Activated T-cell treated with anti-CD3 and anti-CD28 coated beads, Interleukin-2, amount 50 U/mL, for 24 hours (primary cell): Measurements from ENCODE around the gene NDFIP2.
"Not testable (repeated sequence)": the region's sequence is repeated elsewhere in the genome, so short reads cannot be mapped to it uniquely, and the experiment has no call there.

Experiments
- DNase-seq: peaks from one replicate; pipeline ENCODE4 v3.0.0-alpha.2; 2020
- H3K27ac Mint-ChIP-seq: 2 replicates; pipeline ENCODE4 v1.8.0; 2020; ENCODE audit warnings: mild to moderate bottlenecking, mixed read lengths
- H3K27me3 Mint-ChIP-seq: 2 replicates; pipeline ENCODE4 v1.8.0; 2020; ENCODE audit warnings: mixed read lengths
- H3K36me3 Mint-ChIP-seq: 2 replicates; pipeline ENCODE4 v1.8.0; 2020; ENCODE audit warnings: low read depth, mixed read lengths
- H3K4me1 Mint-ChIP-seq: 2 replicates; pipeline ENCODE4 v1.8.0; 2020; ENCODE audit warnings: low read depth, mixed read lengths
- H3K4me3 Mint-ChIP-seq: 2 replicates; pipeline ENCODE4 v1.8.0; 2020; ENCODE audit warnings: mild to moderate bottlenecking, moderate library complexity, mixed read lengths
- H3K9me3 Mint-ChIP-seq: 2 replicates; pipeline ENCODE4 v1.8.0; 2020; ENCODE audit warnings: mixed read lengths

The NDFIP2 gene

DNA sequence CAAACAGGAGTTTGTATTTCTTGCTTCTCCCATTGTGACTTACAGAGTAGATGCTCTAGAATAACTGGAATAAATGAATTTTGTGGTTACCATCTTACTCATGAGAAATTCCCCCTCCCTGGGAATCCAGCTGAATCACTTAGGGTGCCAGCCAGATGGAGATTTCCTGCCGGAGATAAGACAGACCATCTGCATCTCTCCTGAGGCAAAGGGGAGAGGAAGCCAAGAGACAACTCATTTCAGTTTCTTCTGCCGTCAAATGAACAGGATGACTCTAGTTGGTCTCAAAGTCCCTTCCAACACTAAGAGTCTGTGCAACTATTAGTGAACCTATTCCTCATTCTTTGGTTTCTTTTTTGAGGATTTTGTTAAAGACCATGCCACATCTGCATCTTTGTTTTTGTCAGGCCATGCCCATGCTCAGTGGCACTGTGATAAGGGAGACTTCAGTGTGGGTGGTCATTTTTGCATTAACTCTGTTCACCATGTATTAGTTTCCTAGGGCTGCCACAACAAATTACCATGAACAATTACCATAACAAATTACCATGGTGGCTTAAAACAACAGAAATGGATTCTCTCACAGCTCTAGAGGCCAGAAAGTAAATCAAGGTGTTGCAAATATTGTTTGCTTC is 112.8 kb downstream of the NDFIP2 start:
- Mint-ChIP-seq H3K9me3 (no peaks in the 10 kb centered on the region), H3K36me3 (no peaks in the 10 kb centered on the region), H3K27ac (no peak overlapping the region), H3K4me1 (no peaks in the 10 kb centered on the region), H3K4me3 (no peak overlapping the region), H3K27me3 (peaks cover 3% of the 10 kb centered on the region)
- no peak for DNase-seq

DNA sequence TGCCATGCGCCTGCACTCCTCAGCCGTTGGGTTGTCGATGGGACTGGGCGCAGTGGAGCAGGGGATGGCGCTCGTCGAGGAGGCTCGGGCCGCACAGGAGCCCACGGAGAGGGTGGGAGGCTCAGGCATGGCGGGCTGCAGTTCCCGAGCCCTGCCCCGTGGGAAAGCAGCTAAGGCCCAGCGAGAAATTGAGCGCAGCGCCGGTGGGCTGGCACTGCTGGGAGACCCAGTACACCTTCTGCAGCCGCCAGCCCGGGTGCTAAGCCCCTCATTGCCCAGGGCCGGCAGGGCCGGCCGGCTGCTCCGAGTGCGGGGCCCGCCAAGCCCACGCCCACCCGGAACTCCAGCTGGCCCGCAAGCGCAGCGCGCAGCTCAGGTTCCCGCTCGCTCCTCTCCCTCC is 119.2 kb downstream of the NDFIP2 start:
- not testable (repeated sequence) for H3K36me3 Mint-ChIP-seq, H3K4me1 Mint-ChIP-seq, H3K27ac Mint-ChIP-seq, DNase-seq, H3K27me3 Mint-ChIP-seq, H3K4me3 Mint-ChIP-seq, H3K9me3 Mint-ChIP-seq

- no peak for DNase-seq
- Mint-ChIP-seq H3K9me3 (no peaks in the 10 kb centered on the region), H3K4me1 (no peaks in the 10 kb centered on the region), H3K27me3 (peaks cover 8% of the 10 kb centered on the region), H3K36me3 (no peaks in the 10 kb centered on the region), H3K4me3 (no peak overlapping the region), H3K27ac (no peak overlapping the region)
These were observed 122.0 kb downstream of the NDFIP2 start for GRCh38 chr13:79602936-79603335.

DNA sequence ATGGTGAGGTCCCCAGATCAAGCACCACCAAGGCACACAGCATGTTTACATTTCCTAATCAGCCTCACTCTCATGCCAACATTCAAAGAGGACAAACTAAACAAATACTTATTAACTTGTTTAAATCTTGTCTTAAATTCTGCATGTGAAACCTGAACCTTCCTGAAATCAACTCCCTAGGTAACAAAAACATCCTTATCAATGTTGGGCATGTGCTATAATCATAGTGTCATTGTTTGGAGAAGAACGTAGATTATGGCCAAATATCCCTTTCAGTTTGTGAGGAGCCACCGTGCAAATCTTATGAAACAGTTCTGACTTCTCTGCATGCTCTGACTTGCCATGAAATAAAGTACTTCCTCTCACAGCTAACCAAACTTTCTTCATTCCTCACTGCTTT is 123.8 kb downstream of the NDFIP2 start:
- H3K4me3 Mint-ChIP-seq = no peak overlapping the region
- peaks cover 8% of the 10 kb centered on the region for H3K27me3 Mint-ChIP-seq
- no peak for DNase-seq
- H3K36me3 Mint-ChIP-seq = no peaks in the 10 kb centered on the region
- H3K4me1 Mint-ChIP-seq = no peaks in the 10 kb centered on the region
- no peaks in the 10 kb centered on the region for H3K9me3 Mint-ChIP-seq
- H3K27ac Mint-ChIP-seq = no peak overlapping the region
